Neural cell (in vitro differentiated cells): ENCODE measurements around the gene SLC4A3.

Experiments
- EZH2 ChIP-seq: fragments of 200-600, 300-800 bp; shearing (Covaris generic), sonication (generic); IDR thresholded peaks from 2 replicates; pipeline ENCODE4 v1.6.1; 2014; ENCODE audit warnings: antibody characterized with exemption, low read length, borderline replicate concordance, mild to moderate bottlenecking; ENCODE audit not compliant: insufficient read depth, poor library complexity, severe bottlenecking
- POLR2AphosphoS5 ChIP-seq: IDR thresholded peaks from 2 replicates; pipeline ENCODE4 v1.6.1; 2012
- TF ChIP-seq, protein P1 (sequence below): fragments of 450-650 bp; IDR thresholded peaks from 2 replicates; pipeline ENCODE4 v1.5.1; 2014; ENCODE audit warnings: antibody characterized with exemption, mild to moderate bottlenecking, moderate library complexity; ENCODE audit not compliant: poor library complexity, severe bottlenecking
- TF ChIP-seq, protein P2 (sequence below): IDR thresholded peaks from 2 replicates; pipeline ENCODE4 v1.6.1; 2012; ENCODE audit warnings: borderline replicate concordance

DNA sequence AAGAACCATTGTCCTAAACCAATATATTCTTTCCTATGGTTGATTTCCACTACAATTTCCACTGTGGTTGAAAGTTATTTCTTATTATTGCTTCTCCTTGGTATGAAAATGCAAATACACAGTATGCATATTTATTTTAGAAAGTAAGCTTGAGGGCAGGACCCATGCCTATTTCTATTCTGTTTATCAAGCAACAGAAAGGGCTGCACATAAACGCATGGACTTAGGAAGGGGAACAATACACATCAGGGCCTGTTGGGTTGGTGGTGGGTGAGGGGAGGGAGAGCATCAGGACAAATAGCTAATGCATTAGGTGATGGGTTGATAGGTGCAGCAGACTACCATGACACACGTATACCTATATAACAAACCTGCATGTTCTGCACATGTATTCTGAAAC is 20.7 kb downstream of the SLC4A3 start:
- TF ChIP-seq POLR2AphosphoS5 (no peak), EZH2 (no peak)
- TF ChIP-seq, protein P1, sequence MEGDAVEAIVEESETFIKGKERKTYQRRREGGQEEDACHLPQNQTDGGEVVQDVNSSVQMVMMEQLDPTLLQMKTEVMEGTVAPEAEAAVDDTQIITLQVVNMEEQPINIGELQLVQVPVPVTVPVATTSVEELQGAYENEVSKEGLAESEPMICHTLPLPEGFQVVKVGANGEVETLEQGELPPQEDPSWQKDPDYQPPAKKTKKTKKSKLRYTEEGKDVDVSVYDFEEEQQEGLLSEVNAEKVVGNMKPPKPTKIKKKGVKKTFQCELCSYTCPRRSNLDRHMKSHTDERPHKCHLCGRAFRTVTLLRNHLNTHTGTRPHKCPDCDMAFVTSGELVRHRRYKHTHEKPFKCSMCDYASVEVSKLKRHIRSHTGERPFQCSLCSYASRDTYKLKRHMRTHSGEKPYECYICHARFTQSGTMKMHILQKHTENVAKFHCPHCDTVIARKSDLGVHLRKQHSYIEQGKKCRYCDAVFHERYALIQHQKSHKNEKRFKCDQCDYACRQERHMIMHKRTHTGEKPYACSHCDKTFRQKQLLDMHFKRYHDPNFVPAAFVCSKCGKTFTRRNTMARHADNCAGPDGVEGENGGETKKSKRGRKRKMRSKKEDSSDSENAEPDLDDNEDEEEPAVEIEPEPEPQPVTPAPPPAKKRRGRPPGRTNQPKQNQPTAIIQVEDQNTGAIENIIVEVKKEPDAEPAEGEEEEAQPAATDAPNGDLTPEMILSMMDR, result no peak
- TF ChIP-seq, protein P2, sequence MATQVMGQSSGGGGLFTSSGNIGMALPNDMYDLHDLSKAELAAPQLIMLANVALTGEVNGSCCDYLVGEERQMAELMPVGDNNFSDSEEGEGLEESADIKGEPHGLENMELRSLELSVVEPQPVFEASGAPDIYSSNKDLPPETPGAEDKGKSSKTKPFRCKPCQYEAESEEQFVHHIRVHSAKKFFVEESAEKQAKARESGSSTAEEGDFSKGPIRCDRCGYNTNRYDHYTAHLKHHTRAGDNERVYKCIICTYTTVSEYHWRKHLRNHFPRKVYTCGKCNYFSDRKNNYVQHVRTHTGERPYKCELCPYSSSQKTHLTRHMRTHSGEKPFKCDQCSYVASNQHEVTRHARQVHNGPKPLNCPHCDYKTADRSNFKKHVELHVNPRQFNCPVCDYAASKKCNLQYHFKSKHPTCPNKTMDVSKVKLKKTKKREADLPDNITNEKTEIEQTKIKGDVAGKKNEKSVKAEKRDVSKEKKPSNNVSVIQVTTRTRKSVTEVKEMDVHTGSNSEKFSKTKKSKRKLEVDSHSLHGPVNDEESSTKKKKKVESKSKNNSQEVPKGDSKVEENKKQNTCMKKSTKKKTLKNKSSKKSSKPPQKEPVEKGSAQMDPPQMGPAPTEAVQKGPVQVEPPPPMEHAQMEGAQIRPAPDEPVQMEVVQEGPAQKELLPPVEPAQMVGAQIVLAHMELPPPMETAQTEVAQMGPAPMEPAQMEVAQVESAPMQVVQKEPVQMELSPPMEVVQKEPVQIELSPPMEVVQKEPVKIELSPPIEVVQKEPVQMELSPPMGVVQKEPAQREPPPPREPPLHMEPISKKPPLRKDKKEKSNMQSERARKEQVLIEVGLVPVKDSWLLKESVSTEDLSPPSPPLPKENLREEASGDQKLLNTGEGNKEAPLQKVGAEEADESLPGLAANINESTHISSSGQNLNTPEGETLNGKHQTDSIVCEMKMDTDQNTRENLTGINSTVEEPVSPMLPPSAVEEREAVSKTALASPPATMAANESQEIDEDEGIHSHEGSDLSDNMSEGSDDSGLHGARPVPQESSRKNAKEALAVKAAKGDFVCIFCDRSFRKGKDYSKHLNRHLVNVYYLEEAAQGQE, result no peak
